ENCODE data around the gene PROC.

Gene PROC

DNA sequence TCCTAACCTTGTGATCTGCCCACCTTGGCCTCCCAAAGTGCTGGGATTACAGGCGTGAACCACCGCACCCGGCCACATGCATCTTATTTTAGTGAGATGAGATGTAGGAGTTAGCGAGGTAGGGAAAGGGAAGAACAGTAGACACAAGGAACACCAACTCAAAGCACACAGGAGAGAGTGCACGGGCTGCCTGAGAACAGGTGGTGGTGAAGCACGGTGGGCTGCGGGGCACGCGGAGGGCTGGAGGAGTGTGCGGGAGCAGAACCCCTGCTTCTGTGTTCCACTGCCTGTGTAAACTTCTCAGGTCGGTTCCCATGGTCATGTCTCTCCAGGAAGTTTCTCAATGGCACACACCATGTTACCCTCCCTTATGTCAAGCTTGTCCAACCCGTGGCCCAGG, 38.7 kb downstream of the PROC start:
- no peak for DNase-seq

DNA sequence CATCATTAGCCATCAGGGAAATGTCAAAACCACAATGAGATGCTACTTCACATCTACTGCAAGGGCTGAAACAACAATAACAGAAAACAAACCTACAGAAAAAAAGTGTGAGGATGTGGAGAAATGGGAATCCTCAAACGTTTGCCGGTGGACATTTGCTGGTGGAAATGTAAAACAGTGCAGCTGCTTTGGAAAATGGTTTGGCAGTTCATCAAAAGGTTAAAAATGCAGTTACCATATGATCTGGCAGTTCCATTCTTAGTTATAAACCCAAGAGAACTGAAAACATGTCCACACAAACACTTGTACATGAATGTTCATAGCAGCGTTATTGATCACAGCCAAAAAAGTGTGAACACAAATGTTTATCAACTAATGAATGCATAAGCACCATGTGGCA, 44.2 kb downstream of the PROC start:
- DNase-seq (no peak), ATAC-seq (no peak)

More for the DNA sequence above, 38.7 kb downstream of the PROC start:
- no peak for ATAC-seq

GRCh38 chr2:127463155-127463991, 45.1 kb downstream of the PROC start:
- no peak for ATAC-seq
- DNase-seq: no peak

GRCh38 chr2:127464470-127465257, 46.4 kb downstream of the PROC start:
- DNase-seq (peak; percentile 19), ATAC-seq (peak; percentile 78)

DNA sequence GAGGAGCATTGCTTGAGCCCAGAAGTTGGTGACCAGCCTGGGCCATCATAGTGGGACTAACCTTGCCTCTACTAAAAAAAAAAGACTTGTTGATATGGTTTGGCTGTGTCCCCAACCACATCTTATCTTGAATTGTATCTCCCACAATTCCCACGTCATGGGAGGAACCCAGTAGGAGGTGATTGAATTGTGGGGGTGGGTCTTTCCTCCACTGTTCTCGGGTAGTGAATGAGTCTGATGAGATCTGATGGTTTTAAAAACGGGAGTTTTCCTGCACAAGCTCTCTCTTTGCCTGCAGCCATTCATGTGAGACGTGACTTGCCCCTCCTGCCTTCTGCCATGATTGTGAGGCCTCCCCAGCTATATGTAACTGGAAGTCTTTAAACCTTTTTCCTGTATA, 47.0 kb downstream of the PROC start:
- DNase-seq (peak; percentile 24), ATAC-seq (peak; percentile 56)

DNA sequence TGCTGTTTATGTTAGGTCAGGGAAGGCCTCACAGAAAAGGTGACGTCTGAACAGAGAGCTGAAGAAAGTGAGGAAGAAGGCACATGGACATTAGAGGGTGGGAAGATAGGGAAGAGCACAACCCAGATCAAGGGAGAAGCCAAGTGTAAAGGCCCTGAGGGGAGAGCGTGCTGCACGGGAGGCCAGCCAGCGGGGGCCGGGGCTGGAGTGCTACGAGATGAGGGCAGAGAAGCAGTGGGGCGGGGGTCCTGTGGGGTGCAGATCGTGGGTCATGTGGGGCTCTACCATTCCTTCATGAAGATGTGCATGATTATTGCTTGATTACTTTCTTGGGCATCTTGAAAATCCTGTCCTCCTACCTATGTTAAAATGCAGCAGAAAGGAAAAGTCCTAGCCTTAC, 50.8 kb downstream of the PROC start:
- ATAC-seq: no peak
- no peak for DNase-seq

- ATAC-seq (no peak), DNase-seq (no peak)
Measured at GRCh38 chr2:127469974-127470373, 51.7 kb downstream of the PROC start.

- DNase-seq (no peak), ATAC-seq (no peak)
Measured at GRCh38 chr2:127471286-127471988, 53.2 kb downstream of the PROC start.

- ATAC-seq (no peak), DNase-seq (no peak)
Measured at GRCh38 chr2:127472268-127472667, 54.0 kb downstream of the PROC start.

- DNase-seq: no peak
- ATAC-seq: no peak
Measured at GRCh38 chr2:127475788-127476187, 57.6 kb downstream of the PROC start.

Measured in stimulated activated naive CD8-positive, alpha-beta T cell treated with anti-CD3 and anti-CD28 coated beads, Interleukin-15, Interleukin-2, amounts not matched to agents 100 U/mL and 50 U/mL, for 24 hours (primary cell).